ENCODE results near the gene HSP90AA1. TPM values are rescaled to one million over a fixed set of nuclear protein-coding genes. Genes with fewer than 3 reads are reported as not detected.

HSP90AA1 gene
- total RNA-seq, 1 experiment from 2014 or later, result 464 TPM

DNA sequence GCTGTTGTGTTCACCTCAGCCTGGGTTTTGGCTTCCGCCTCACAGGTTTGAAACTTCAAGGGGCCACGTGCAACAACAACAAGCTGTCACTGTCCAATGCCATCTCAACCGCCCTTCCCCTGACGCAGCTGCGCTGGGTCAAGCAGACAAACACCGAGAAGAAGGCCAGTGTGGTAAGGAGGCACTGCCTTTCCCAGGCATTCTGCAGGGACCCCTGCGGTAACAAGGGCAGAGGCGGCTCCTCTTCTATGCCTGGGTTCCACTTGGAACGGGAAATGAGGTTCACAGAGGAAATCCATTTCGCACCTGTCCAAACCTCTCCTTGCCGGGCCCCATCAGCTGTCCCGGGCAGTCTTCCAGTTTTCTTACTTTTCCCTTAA is 36.8 kb downstream of the HSP90AA1 start:
- TF ChIP-seq, protein P1, sequence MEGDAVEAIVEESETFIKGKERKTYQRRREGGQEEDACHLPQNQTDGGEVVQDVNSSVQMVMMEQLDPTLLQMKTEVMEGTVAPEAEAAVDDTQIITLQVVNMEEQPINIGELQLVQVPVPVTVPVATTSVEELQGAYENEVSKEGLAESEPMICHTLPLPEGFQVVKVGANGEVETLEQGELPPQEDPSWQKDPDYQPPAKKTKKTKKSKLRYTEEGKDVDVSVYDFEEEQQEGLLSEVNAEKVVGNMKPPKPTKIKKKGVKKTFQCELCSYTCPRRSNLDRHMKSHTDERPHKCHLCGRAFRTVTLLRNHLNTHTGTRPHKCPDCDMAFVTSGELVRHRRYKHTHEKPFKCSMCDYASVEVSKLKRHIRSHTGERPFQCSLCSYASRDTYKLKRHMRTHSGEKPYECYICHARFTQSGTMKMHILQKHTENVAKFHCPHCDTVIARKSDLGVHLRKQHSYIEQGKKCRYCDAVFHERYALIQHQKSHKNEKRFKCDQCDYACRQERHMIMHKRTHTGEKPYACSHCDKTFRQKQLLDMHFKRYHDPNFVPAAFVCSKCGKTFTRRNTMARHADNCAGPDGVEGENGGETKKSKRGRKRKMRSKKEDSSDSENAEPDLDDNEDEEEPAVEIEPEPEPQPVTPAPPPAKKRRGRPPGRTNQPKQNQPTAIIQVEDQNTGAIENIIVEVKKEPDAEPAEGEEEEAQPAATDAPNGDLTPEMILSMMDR (IDR thresholded peaks at IDR 0.05; ENCODE audit: insufficient read depth in 1 of 2, low read depth in 1 of 2, low read length in 1 of 2, severe bottlenecking in 1 of 2, unreplicated experiment in 1 of 2), result no peak
- Mint-ChIP-seq H3K4me1 (ENCODE audit: low read depth, unreplicated experiment) (no peaks in the 10 kb centered on the region), H3K27ac (ENCODE audit: unreplicated experiment) (no peak overlapping the region), H3K36me3 (ENCODE audit: insufficient read depth, unreplicated experiment) (peaks cover 74% of the 10 kb centered on the region), H3K27me3 (ENCODE audit: insufficient read depth, unreplicated experiment) (no peaks in the 10 kb centered on the region), H3K4me3 (ENCODE audit: unreplicated experiment) (no peak overlapping the region), H3K9me3 (ENCODE audit: unreplicated experiment) (no peaks in the 10 kb centered on the region)
- BruUV-seq (replicated peaks), result no TSS peak
- Histone ChIP-seq H3K27me3 (replicated peaks; ENCODE audit: control insufficient read depth, insufficient read depth, low read length) (no peaks in the 10 kb centered on the region), H3K4me1 (no peaks in the 10 kb centered on the region), H3K36me3 (ENCODE audit: control insufficient read depth, insufficient read depth, low read length) (peaks cover 3% of the 10 kb centered on the region; the same call in 1 of the 2 replicates), H3K9me3 (no peaks in the 10 kb centered on the region), H3K4me3 (ENCODE audit: low read depth, low read length) (no peak overlapping the region)
- ChIA-PET POLR2A (no interaction called here), CTCF (no interaction called here)
- intact Hi-C loops (cut with micrococcal nuclease; ENCODE audit: unreplicated experiment), result no loop called here
- DNase-seq, result no peak

- Mint-ChIP-seq H3K27me3 (ENCODE audit: insufficient read depth, unreplicated experiment) (no peaks in the 10 kb centered on the region), H3K9me3 (ENCODE audit: unreplicated experiment) (no peaks in the 10 kb centered on the region), H3K4me3 (ENCODE audit: unreplicated experiment) (no peak overlapping the region), H3K4me1 (ENCODE audit: low read depth, unreplicated experiment) (no peaks in the 10 kb centered on the region), H3K36me3 (ENCODE audit: insufficient read depth, unreplicated experiment) (peaks cover 69% of the 10 kb centered on the region), H3K27ac (ENCODE audit: unreplicated experiment) (no peak overlapping the region)
- intact Hi-C loops (cut with micrococcal nuclease; ENCODE audit: unreplicated experiment), result loop anchor here (5.0 to 10.0 kb wide), 2 partner anchors 85 to 158 kb away; partner anchors contain the start of gene DYNC1H1
- BruUV-seq (replicated peaks), result no TSS peak
- Histone ChIP-seq H3K27me3 (replicated peaks; ENCODE audit: control insufficient read depth, insufficient read depth, low read length) (no peaks in the 10 kb centered on the region), H3K4me3 (ENCODE audit: low read depth, low read length) (no peak overlapping the region), H3K9me3 (no peaks in the 10 kb centered on the region), H3K36me3 (ENCODE audit: control insufficient read depth, insufficient read depth, low read length) (peaks cover 3% of the 10 kb centered on the region; the same call in 1 of the 2 replicates), H3K4me1 (no peaks in the 10 kb centered on the region)
- POLR2A ChIA-PET, result no interaction called here
- TF ChIP-seq, protein P1 (IDR thresholded peaks at IDR 0.05; ENCODE audit: insufficient read depth in 1 of 2, low read depth in 1 of 2, low read length in 1 of 2, severe bottlenecking in 1 of 2, unreplicated experiment in 1 of 2), result no peak
- no peak for DNase-seq
- CTCF ChIA-PET, result no interaction called here
Measured at GRCh38 chr14:102049258-102050025, 37.4 kb downstream of the HSP90AA1 start.

- no peaks in the 10 kb centered on the region for H3K27me3 Mint-ChIP-seq (ENCODE audit: insufficient read depth, unreplicated experiment)
- ChIA-PET CTCF (interaction anchor here (0.6 kb wide), 1 partner anchor 39 kb away, joined by 11 read pairs; no protein-coding TSS in a partner anchor), POLR2A (no interaction called here)
- no peaks in the 10 kb centered on the region for H3K27me3 ChIP-seq (replicated peaks; ENCODE audit: control insufficient read depth, insufficient read depth, low read length)
- TF ChIP-seq, protein P1 (IDR thresholded peaks at IDR 0.05; ENCODE audit: insufficient read depth in 1 of 2, low read depth in 1 of 2, low read length in 1 of 2, severe bottlenecking in 1 of 2, unreplicated experiment in 1 of 2), result no peak
- no TSS peak for BruUV-seq (replicated peaks)
- no peak overlapping the region for H3K4me3 Mint-ChIP-seq (ENCODE audit: unreplicated experiment)
- intact Hi-C loops (cut with micrococcal nuclease; ENCODE audit: unreplicated experiment), result loop anchor here (5.0 to 10.0 kb wide), 2 partner anchors 83 to 159 kb away; partner anchors contain the start of gene DYNC1H1
- H3K36me3 ChIP-seq (ENCODE audit: control insufficient read depth, insufficient read depth, low read length), result peaks cover 3% of the 10 kb centered on the region; the same call in 1 of the 2 replicates
- H3K4me1 ChIP-seq, result no peaks in the 10 kb centered on the region
- H3K9me3 Mint-ChIP-seq (ENCODE audit: unreplicated experiment), result no peaks in the 10 kb centered on the region
- no peaks in the 10 kb centered on the region for H3K4me1 Mint-ChIP-seq (ENCODE audit: low read depth, unreplicated experiment)
- H3K27ac Mint-ChIP-seq (ENCODE audit: unreplicated experiment), result no peak overlapping the region
- no peaks in the 10 kb centered on the region for H3K9me3 ChIP-seq
- DNase-seq, result no peak
- peaks cover 70% of the 10 kb centered on the region for H3K36me3 Mint-ChIP-seq (ENCODE audit: insufficient read depth, unreplicated experiment)
- H3K4me3 ChIP-seq (ENCODE audit: low read depth, low read length), result no peak overlapping the region
Measured at GRCh38 chr14:102047808-102048540, 38.9 kb downstream of the HSP90AA1 start.

Measured in Caco-2 (cell line).